ENCODE results near the gene RSPO4. TPM values are rescaled to one million over a fixed set of nuclear protein-coding genes. Genes with fewer than 3 reads are reported as not detected.

RSPO4 gene
- total and polyA plus RNA-seq, 9 of the 15 experiments (the other 6 are each of a cell fraction or from before 2014, with no cell fraction given), result 0.04 to 0.34 TPM; not detected in 7

GRCh38 chr20:1038205-1038604, 36.1 kb upstream of the RSPO4 start:
- H3K4me3 ChIP-seq, result no peak overlapping the region
- in situ Hi-C loops (cut with MboI) (no loop called here), intact Hi-C loops (cut with micrococcal nuclease) (no loop called here)
- no TSS peak for BruUV-seq (replicated peaks)
- H3K4me2 ChIP-seq (ENCODE audit: insufficient read depth, low read length), result no peak overlapping the region
- H3K9me1 ChIP-seq (ENCODE audit: control insufficient read depth, insufficient read depth, low read length), result no peaks in the 10 kb centered on the region
- H3K27ac ChIP-seq (ENCODE audit: extremely low read depth, low read depth, low read length), result no peak overlapping the region
- ChIA-PET CTCF (ENCODE audit: low intra/inter-chr PET ratio) (no interaction called here), POLR2A (no interaction called here)
- H2AFZ ChIP-seq (ENCODE audit: low read depth, low read length), result no peak overlapping the region
- H3K4me1 ChIP-seq (replicated peaks in 1 of 2; ENCODE audit: control insufficient read depth in 2 of 2, insufficient read depth in 2 of 2, low read length in 2 of 2), result peaks cover 0 to 4% of the 10 kb centered on the region in 2 experiments; a peak in 1 of 5 replicates
- H3K27me3 ChIP-seq (ENCODE audit: control insufficient read depth in 2 of 2, insufficient read depth in 2 of 2, low read length in 2 of 2), result peaks cover 3 to 31% of the 10 kb centered on the region in 2 experiments; a peak in 4 of 5 replicates
- FAIRE-seq (no peak), ATAC-seq (no peak), DNase-seq (ENCODE audit: extremely low read depth in 1 of 4, low spot score in 3 of 4) (no peak)
- no peak overlapping the region for H3K9ac ChIP-seq (ENCODE audit: insufficient read depth in 1 of 2, low read depth in 2 of 2, low read length in 2 of 2)
- H4K20me1 ChIP-seq (replicated peaks; ENCODE audit: control insufficient read depth, insufficient read depth, low read length), result no peaks in the 10 kb centered on the region
- no peaks in the 10 kb centered on the region for H3K79me2 ChIP-seq (ENCODE audit: control insufficient read depth, insufficient read depth, low read length)
- no peaks in the 10 kb centered on the region for H3K36me3 ChIP-seq (ENCODE audit: control insufficient read depth, insufficient read depth, low read length)
- no peaks in the 10 kb centered on the region for H3K9me3 ChIP-seq (replicated peaks; ENCODE audit: control insufficient read depth, insufficient read depth, low read depth, low read length)
- 0% methylated on average over 2 of the region's 2 CpGs for WGBS (ENCODE audit: insufficient coverage, low coverage, missing lambda C conversion rate)
- no peak for TF ChIP-seq HDAC8 (tag; IDR thresholded peaks at IDR 0.05)
- no peak for TF ChIP-seq EZH2 (IDR thresholded peaks at IDR 0.05; ENCODE audit: borderline replicate concordance, low read depth, low read length)
- no peak for TF ChIP-seq HEY1 (CRISPR knock-in tag; IDR thresholded peaks at IDR 0.05; ENCODE audit: borderline replicate concordance)
- no peak for TF ChIP-seq RBM15 (IDR thresholded peaks at IDR 0.05; ENCODE audit: insufficient read depth, low read length)
- TF ChIP-seq KDM1A (IDR thresholded peaks at IDR 0.05), result no peak
- TF ChIP-seq EHMT2 (IDR thresholded peaks at IDR 0.05), result no peak
- no peak for TF ChIP-seq MTA3 (IDR thresholded peaks at IDR 0.05; ENCODE audit: borderline replicate concordance)
- no peak for TF ChIP-seq TFAP4 (CRISPR knock-in tag; IDR thresholded peaks at IDR 0.05; ENCODE audit: borderline replicate concordance)
